Central memory CD4-positive, alpha-beta T cell (primary cell): Measurements from ENCODE around the gene IGSF21.
"Not testable (repeated sequence)": the region's sequence is repeated elsewhere in the genome, so short reads cannot be mapped to it uniquely, and the experiment has no call there.

Experiments used
- DNase-seq: peaks from one replicate; pipeline ENCODE4 v3.0.0; 2022

IGSF21 gene

GRCh38 chr1:18340158-18340764 lies 232.7 kb downstream of the IGSF21 start:
- DNase-seq, result no peak

- DNase-seq, result no peak
Observed at GRCh38 chr1:18340787-18341186, 233.2 kb downstream of the IGSF21 start.

- DNase-seq, result no peak
Observed at GRCh38 chr1:18341291-18342069, 233.9 kb downstream of the IGSF21 start.

GRCh38 chr1:18342744-18343143 lies 235.1 kb downstream of the IGSF21 start:
- no peak for DNase-seq

GRCh38 chr1:18343581-18343980 lies 236.0 kb downstream of the IGSF21 start:
- no peak for DNase-seq

- no peak for DNase-seq
Observed at GRCh38 chr1:18344755-18345154, 237.2 kb downstream of the IGSF21 start.

GRCh38 chr1:18347559-18347958 lies 240.0 kb downstream of the IGSF21 start:
- DNase-seq, result no peak

- DNase-seq, result no peak
Observed at GRCh38 chr1:18348354-18348753, 240.8 kb downstream of the IGSF21 start.

- DNase-seq, result no peak
Observed at GRCh38 chr1:18350747-18351146, 243.1 kb downstream of the IGSF21 start.

GRCh38 chr1:18351735-18352134 lies 244.1 kb downstream of the IGSF21 start:
- DNase-seq, result no peak

- DNase-seq, result no peak
Observed at GRCh38 chr1:18352636-18353265, 245.2 kb downstream of the IGSF21 start.

- DNase-seq, result no peak
Observed at GRCh38 chr1:18353528-18353927, 245.9 kb downstream of the IGSF21 start.

- DNase-seq, result no peak
Observed at GRCh38 chr1:18353992-18354391, 246.4 kb downstream of the IGSF21 start.

GRCh38 chr1:18354612-18355011 lies 247.0 kb downstream of the IGSF21 start:
- DNase-seq, result no peak

- DNase-seq, result no peak
Observed at GRCh38 chr1:18357622-18358230, 250.1 kb downstream of the IGSF21 start.

GRCh38 chr1:18358600-18358999 lies 251.0 kb downstream of the IGSF21 start:
- DNase-seq, result no peak

GRCh38 chr1:18360251-18360650 lies 252.7 kb downstream of the IGSF21 start:
- DNase-seq, result no peak

- no peak for DNase-seq
Observed at GRCh38 chr1:18362150-18362549, 254.6 kb downstream of the IGSF21 start.

- DNase-seq, result no peak
Observed at GRCh38 chr1:18363436-18363835, 255.8 kb downstream of the IGSF21 start.

GRCh38 chr1:18365099-18365705 lies 257.6 kb downstream of the IGSF21 start:
- DNase-seq, result no peak

- DNase-seq, result not testable (repeated sequence)
Observed at GRCh38 chr1:18372505-18372904, 264.9 kb downstream of the IGSF21 start.

- DNase-seq, result no peak
Observed at GRCh38 chr1:18373151-18373550, 265.6 kb downstream of the IGSF21 start.

- no peak for DNase-seq
Observed at GRCh38 chr1:18373882-18374493, 266.4 kb downstream of the IGSF21 start.
